HL-60 (cell line): ENCODE results near the gene L1CAM.

Source experiments
- CTCF ChIP-seq: IDR thresholded peaks from one replicate; pipeline ENCODE4 v1.5.1; 2011; ENCODE audit warnings: low read length, control low read depth, inconsistent platforms; ENCODE audit not compliant: insufficient read depth
- POLR2AphosphoS5 ChIP-seq: IDR thresholded peaks from 2 replicates; pipeline ENCODE4 v1.6.1; 2012; ENCODE audit warnings: low read depth
- SPI1 ChIP-seq: IDR thresholded peaks from 2 replicates; pipeline ENCODE4 v1.6.1; 2012; ENCODE audit warnings: low read depth, mild to moderate bottlenecking, borderline replicate concordance

- TF ChIP-seq CTCF, result no peak
- TF ChIP-seq POLR2AphosphoS5, result no peak; the same call in 1 of the 2 replicates
- no peak for TF ChIP-seq SPI1
Measured at GRCh38 chrX:153902385-153902784, 16.4 kb upstream of the L1CAM start.
